ENCODE results near the gene OR51A7.

The OR51A7 gene

DNA sequence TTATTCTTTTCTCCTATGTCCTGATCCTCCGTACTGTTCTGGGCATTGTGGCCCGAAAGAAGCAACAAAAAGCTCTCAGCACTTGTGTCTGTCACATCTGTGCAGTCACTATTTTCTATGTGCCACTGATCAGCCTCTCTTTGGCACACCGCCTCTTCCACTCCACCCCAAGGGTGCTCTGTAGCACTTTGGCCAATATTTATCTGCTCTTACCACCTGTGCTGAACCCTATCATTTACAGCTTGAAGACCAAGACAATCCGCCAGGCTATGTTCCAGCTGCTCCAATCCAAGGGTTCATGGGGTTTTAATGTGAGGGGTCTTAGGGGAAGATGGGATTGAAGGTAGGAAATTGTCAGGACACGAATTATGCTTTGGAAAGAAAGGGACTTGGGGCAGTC is 21.0 kb upstream of the OR51A7 start:
- TF ChIP-seq, protein P1, sequence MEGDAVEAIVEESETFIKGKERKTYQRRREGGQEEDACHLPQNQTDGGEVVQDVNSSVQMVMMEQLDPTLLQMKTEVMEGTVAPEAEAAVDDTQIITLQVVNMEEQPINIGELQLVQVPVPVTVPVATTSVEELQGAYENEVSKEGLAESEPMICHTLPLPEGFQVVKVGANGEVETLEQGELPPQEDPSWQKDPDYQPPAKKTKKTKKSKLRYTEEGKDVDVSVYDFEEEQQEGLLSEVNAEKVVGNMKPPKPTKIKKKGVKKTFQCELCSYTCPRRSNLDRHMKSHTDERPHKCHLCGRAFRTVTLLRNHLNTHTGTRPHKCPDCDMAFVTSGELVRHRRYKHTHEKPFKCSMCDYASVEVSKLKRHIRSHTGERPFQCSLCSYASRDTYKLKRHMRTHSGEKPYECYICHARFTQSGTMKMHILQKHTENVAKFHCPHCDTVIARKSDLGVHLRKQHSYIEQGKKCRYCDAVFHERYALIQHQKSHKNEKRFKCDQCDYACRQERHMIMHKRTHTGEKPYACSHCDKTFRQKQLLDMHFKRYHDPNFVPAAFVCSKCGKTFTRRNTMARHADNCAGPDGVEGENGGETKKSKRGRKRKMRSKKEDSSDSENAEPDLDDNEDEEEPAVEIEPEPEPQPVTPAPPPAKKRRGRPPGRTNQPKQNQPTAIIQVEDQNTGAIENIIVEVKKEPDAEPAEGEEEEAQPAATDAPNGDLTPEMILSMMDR (IDR thresholded peaks at IDR 0.05; ENCODE audit: insufficient read depth, missing control alignments): no peak
- DNase-seq (ENCODE audit: insufficient read length, low spot score): no peak
- FAIRE-seq: no peak

DNA sequence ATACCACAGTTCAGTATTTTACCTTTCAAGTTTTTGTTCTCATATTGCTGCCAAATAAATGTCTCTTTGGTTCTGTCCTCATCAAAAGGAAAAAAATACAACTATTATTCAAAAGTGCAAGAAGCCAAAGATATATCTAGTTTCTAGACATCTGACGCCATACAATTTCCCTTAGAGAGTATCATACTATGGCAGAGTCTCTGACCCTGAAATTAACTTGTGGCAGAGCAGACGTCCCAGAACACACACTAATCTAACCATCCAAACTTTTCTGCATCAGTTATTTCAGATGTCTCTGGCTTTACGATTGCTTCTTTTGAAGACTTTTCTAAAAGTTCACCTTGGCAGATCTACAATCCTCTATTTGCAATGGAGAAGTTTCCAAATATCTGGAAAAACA is 19.2 kb upstream of the OR51A7 start:
- FAIRE-seq (no peak), DNase-seq (ENCODE audit: insufficient read length, low spot score) (no peak)
- TF ChIP-seq, protein P1 (IDR thresholded peaks at IDR 0.05; ENCODE audit: insufficient read depth, missing control alignments): no peak

DNA sequence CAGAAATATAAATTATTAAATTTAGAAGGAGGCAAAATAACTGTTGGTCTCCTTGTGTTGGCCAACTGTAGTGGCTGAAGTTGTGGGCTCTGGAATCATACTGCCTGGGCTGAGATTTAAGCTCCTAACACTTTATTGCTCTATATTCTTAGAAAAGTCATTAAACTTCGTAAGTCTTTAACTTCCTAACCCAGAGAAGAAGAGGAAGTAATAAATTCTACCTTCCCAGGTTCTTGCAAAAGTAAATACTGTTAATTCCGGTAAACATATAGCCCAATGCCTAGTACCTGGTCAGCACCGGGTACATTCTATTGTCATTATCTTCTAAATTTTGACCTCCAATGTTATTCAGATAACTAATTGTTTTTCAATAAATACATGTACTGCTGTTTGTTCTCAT is 17.4 kb upstream of the OR51A7 start:
- DNase-seq (ENCODE audit: insufficient read length, low spot score) (no peak), FAIRE-seq (no peak)
- TF ChIP-seq, protein P1 (IDR thresholded peaks at IDR 0.05; ENCODE audit: insufficient read depth, missing control alignments): no peak

DNA sequence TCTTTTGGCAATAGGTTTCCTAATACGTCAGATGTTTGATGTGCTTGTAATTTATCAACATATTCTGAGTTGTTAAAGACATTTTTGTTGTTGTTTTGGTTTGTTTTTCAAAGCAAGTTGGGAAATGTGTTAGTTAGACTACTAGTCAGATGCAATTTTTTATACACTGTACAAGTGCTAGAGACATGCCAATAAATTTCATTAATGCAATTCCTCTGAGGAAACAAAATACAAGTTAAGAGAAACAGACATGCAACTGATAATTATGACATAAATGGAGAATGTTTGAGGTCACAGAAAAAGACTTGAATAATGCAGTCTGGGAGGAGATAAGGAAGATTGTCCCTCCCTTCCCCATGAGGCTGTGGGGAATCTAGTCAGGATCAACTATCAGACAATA is 16.0 kb upstream of the OR51A7 start:
- FAIRE-seq (no peak), DNase-seq (ENCODE audit: insufficient read length, low spot score) (no peak)
- TF ChIP-seq, protein P1 (IDR thresholded peaks at IDR 0.05; ENCODE audit: insufficient read depth, missing control alignments): no peak

DNA sequence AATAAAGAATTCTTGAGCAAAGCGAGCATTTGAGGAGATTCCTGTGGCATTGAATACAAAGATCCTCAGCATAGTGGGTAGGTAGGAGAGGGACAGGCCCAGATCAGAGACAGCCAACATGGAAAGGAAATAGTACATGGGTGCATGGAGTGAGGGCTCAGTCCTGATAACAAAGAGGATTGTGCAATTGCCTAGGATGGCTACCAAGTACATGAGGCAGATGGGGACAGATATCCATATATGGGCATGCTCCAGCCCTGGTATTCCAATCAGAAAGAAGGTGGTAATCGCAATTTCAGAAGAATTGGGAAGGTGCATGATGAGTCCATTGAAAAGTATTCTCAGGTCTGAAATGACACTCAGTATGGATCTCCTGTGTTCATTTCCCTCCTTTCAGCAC is 13.3 kb upstream of the OR51A7 start:
- DNase-seq (ENCODE audit: insufficient read length, low spot score): no peak
- TF ChIP-seq, protein P1 (IDR thresholded peaks at IDR 0.05; ENCODE audit: insufficient read depth, missing control alignments): no peak
- no peak for FAIRE-seq

DNA sequence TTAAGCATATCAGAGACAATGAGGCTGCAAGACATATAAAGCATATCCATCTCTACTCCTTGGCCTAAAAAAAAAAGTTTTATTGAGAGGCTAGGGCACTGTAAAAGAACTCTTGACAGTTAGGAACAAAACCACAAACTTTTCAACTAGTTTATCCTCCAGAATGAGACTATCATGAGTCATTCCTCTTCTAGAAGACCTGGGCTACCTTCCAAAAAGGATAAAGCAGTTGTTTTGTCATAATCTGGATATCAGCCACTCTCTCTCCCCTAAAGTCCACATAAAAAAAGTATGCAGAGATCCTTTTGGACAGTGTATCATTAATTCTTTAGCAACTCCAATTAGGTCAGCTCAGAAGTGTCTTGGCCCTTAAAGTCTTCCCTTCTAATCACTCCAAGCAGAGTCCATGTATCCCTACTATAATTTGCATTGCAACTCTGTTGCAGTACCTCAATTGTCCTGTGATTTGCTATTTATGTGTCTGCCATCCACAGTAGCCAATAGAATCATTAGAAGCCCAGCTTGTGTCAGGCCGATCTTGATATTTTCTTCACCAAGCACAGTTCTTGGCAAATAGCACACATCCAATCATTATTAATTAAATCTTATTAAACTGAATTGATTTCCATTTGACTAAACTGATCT is 11.5 kb upstream of the OR51A7 start:
- DNase-seq (ENCODE audit: insufficient read length, low spot score) (no peak), FAIRE-seq (no peak)
- TF ChIP-seq, protein P1 (IDR thresholded peaks at IDR 0.05; ENCODE audit: insufficient read depth, missing control alignments): no peak

DNA sequence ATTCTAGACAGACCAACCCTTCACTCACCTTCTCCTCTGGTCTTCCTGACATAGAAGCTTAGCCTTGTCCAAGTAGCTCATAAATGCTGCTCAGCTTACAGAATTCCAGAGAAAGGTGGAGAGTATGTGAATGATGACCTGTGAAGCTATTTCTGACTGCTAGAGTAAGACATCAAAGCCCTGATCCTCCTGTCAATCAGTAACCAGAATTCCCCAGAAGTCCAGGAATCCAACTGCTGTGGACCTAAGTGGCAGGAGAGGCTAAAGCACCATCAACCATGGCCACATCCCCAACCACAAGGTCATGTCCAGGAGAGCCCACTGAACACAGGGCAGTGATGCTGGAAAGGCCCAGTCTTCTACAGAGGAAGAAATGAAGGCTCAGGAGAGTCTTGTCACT is 13.0 kb downstream of the OR51A7 start:
- DNase-seq (ENCODE audit: insufficient read length, low spot score) (no peak), FAIRE-seq (no peak)
- TF ChIP-seq, protein P1 (IDR thresholded peaks at IDR 0.05; ENCODE audit: insufficient read depth, missing control alignments): no peak
